ENCODE measurements around the gene BTBD16.

Gene BTBD16

DNA sequence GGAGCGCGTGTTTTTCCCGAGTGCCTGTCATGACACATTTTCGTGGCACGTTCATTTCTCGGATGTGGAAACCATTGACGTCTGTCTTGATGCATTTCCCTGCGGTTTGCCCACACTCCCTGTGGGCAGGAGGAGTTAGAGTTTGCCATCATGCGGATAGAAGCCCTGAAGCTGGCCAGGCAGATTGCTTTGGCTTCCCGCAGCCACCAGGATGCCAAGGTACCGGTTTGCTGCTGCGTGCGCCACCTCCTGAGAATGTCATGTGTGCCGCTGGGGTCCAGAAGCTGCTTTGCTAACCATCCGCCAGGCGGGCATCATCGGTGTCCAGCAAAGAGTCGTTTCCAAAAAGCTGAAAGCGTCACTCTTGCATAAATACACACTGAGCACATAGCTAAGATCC, 40.9 kb upstream of the BTBD16 start:
- no peak for DNase-seq (ENCODE audit: low spot score)
- TF ChIP-seq, protein P1, sequence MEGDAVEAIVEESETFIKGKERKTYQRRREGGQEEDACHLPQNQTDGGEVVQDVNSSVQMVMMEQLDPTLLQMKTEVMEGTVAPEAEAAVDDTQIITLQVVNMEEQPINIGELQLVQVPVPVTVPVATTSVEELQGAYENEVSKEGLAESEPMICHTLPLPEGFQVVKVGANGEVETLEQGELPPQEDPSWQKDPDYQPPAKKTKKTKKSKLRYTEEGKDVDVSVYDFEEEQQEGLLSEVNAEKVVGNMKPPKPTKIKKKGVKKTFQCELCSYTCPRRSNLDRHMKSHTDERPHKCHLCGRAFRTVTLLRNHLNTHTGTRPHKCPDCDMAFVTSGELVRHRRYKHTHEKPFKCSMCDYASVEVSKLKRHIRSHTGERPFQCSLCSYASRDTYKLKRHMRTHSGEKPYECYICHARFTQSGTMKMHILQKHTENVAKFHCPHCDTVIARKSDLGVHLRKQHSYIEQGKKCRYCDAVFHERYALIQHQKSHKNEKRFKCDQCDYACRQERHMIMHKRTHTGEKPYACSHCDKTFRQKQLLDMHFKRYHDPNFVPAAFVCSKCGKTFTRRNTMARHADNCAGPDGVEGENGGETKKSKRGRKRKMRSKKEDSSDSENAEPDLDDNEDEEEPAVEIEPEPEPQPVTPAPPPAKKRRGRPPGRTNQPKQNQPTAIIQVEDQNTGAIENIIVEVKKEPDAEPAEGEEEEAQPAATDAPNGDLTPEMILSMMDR (IDR thresholded peaks at IDR 0.05; ENCODE audit: extremely low read depth, missing control alignments), result no peak

DNA sequence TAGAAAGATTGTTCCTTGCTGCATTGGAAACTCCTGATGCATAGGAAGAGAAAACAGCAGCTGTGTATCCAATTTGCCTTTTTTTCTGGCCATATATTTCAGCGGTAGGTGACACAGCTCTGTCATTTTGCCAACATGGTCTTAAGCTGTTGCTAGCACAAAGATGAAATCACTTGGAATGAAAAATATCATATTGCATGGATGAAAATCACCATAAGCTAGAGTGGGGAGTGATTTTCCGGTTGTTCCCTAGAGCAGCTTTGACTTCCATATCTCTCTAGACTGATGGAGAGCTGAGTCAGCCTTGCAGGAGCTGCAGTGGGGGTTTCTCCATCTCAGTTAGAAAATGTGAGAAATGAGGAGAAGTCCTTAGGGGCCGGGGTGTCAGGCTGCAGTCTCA, 38.3 kb upstream of the BTBD16 start:
- no peak for DNase-seq (ENCODE audit: low spot score)
- TF ChIP-seq, protein P1 (IDR thresholded peaks at IDR 0.05; ENCODE audit: extremely low read depth, missing control alignments), result no peak

DNA sequence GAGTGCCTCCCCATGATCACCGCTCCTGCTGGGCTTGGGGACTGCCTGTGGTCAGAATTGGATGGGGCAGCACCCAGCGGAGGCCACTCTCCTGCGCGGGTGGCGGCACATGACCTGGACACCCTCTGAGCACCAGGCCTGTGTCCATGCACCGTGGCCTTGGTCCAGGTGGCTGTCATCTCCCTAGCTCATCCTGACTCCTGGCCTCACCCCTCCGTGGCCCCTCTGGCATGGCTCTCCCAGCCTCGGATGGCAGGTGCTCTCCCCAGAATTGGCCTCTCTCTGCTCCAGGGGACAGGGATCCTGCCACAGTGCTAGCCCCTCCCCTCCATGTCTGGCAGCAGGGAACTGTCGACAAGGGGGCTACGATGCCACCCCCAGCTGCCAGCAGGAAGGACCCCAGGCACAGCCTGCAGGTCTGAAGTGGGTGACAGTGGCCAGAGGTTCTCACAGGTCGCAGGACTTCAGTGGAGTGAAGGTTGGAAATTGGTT, 37.2 kb upstream of the BTBD16 start:
- TF ChIP-seq, protein P1 (IDR thresholded peaks at IDR 0.05; ENCODE audit: extremely low read depth, missing control alignments), result no peak
- DNase-seq (ENCODE audit: low spot score), result no peak

DNA sequence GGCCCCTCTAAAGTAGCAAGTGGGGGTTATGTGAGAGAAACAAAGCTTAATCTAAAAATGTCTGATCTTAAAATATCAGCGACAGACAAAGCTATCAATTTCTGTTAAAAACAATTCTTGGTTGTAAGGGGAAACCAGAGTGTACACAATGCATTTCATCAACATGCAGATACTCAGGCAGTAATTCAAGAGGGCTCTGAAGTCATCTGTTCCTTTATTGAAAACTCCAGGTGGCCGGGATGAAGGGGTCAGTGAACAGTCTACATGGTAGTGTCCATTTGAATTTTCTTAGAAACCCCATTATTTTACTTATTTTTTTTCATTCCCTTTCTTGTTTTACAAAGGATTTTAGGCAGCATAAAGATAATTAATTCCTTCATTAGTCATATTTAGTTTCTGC, 36.7 kb upstream of the BTBD16 start:
- no peak for DNase-seq (ENCODE audit: low spot score)
- TF ChIP-seq, protein P1 (IDR thresholded peaks at IDR 0.05; ENCODE audit: extremely low read depth, missing control alignments), result no peak

DNA sequence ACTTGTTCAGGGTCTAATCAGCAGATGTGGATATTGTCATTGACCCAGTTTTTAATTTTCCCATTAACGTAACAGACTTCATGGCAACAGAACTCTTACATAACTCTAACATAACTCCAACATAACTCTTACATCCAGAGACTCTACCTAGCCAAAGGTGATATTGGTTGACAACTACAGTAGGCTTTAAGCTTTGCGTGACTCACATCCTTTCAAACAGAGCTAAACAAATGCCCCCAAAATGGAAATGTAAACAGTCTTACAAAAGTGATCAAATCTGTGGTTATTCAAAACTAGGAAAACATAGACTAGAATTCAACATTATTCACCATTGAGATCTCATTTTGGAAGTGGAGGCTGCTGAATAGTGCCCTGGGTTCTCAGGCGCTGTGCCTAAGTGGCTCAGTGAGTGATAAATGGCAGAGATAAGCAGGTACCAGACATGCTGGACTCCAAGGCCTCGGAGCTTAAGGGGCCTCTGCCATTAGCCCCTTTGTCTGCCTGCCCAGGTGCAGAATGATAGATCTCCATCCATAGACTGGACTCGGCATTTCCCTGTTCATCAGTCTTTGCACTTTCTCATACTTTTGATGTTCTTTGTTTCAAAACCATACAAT, 34.3 kb upstream of the BTBD16 start:
- TF ChIP-seq, protein P1 (IDR thresholded peaks at IDR 0.05; ENCODE audit: extremely low read depth, missing control alignments), result no peak
- DNase-seq (ENCODE audit: low spot score), result no peak

DNA sequence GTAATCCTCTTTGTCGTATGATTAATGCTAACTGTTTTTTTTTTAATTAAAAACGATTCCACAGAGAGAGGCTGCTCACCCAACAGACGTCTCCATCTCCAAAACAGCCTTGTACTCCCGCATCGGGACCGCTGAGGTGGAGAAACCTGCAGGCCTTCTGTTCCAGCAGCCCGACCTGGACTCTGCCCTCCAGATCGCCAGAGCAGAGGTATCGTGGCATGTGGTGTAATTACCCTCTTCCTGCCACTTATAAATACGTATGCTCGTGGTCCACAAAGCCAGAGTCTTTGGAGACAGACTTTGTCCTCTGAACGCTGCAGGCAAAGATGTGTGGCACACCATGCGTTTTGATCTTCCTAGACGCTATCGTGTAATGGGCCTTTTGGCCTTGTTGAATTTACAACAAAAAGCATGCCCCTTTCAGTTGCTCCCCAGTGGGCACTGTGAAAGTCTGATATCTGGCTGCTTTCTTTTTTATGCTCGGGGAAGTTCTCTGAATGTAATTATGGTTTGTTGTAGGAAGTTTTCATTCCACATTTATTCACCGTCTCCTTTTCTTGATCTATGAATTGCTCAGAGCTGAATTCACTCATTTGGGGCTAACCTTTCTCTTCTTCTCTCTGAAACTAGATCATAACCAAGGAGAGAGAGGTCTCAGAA, 33.6 kb upstream of the BTBD16 start:
- no peak for DNase-seq (ENCODE audit: low spot score)

More for the DNA sequence above, 33.6 kb upstream of the BTBD16 start:
- TF ChIP-seq, protein P1 (IDR thresholded peaks at IDR 0.05; ENCODE audit: extremely low read depth, missing control alignments), result no peak

All from GM20000 (cell line).